Vagina (tissue), 2 donors: ENCODE results near the gene ZNF83. TPM values are rescaled to one million over a fixed set of nuclear protein-coding genes. Genes with fewer than 3 reads are reported as not detected.

ENCODE experiments used
- DNase-seq, 2 donors: peaks; one replicate each; pipeline ENCODE4 v3.0.0-alpha.2; 2017; ENCODE audit errors: extremely low spot score in 2 of 2
- H3K27ac ChIP-seq: fragments of 200-600 bp; sonication (generic); one replicate; pipeline ENCODE4 v1.5.1; 2019
- H3K27me3 ChIP-seq: fragments of 200-600 bp; sonication (generic); one replicate; pipeline ENCODE4 v1.5.1; 2019
- H3K36me3 ChIP-seq, 2 donors: fragments of 200-600 bp; sonication (generic); one replicate each; pipeline ENCODE4 v1.5.1; 2017 to 2019
- H3K4me1 ChIP-seq: fragments of 200-600 bp; sonication (generic); one replicate; pipeline ENCODE4 v1.5.1; 2019
- H3K4me3 ChIP-seq, 2 donors: fragments of 200-600 bp; sonication (generic); 1 replicate in 1 of 2; 2 replicates in 1 of 2; pipeline ENCODE4 v1.5.1; 2016 to 2019
- H3K9me3 ChIP-seq: fragments of 200-600 bp; sonication (generic); one replicate; pipeline ENCODE4 v1.5.1; 2019
- CTCF ChIP-seq, 3 experiments: fragments of 450-650 bp in 2 of 3; fragments of 200-600 bp in 1 of 3; sonication (generic) in 1 of 3; IDR thresholded peaks; one replicate each; pipeline ENCODE4 v1.5.1; 2017 to 2019; ENCODE audit warnings: antibody characterized with exemption in 3 of 3, mild to moderate bottlenecking in 2 of 3, moderate library complexity in 2 of 3
- POLR2A ChIP-seq, 2 donors: fragments of 450-650 bp; IDR thresholded peaks; one replicate each; pipeline ENCODE4 v1.6.1; 2017; ENCODE audit warnings: antibody characterized with exemption in 2 of 2, mild to moderate bottlenecking in 2 of 2, moderate library complexity in 2 of 2
- POLR2AphosphoS5 ChIP-seq, 2 donors: sonication (generic); formaldehyde crosslinking; IDR thresholded peaks; one replicate each; pipeline ENCODE4 v1.9.0; 2017; ENCODE audit warnings: antibody characterized with exemption in 2 of 2, mild to moderate bottlenecking in 2 of 2, low read depth in 1 of 2; ENCODE audit not compliant: insufficient read depth in 1 of 2
- intact Hi-C: fragments of 100-400 bp; cut with DNase I; formaldehyde crosslinking; loops from one replicate; pipeline ENCODE4 v1.15.1; 2023
- total RNA-seq: library from RNA; depleted of rRNA; stranded (reverse); fragments of >200 nt; gene quantifications from one replicate; pipeline ENCODE4 v1.2.3, GENCODE V29; 2016

The ZNF83 gene
- total RNA-seq, 1 donor from 2014 or later: 78.6 TPM

DNA sequence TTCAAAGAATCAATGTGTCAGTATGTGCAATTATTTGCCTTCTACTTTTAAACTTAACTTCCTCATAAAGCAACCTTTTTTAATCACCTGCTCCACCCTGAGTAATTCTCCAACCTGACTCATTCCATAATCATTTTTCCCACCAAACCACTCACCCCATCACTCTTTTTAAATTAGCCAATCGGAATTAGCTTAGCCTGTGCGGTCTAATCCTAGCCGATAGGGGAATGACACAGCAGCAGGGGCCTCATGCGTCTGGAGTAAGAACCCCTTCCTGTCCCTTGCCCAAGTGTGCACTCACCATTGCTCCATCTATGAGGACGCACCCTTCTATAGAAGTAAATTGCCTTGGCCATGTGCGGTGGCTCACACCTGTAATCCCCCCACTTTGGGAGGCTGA lies 27.4 kb upstream of the ZNF83 start:
- Histone ChIP-seq H3K27ac (no peak overlapping the region), H3K9me3 (no peaks in the 10 kb centered on the region), H3K4me1 (no peaks in the 10 kb centered on the region), H3K4me3 (no peak overlapping the region), H3K27me3 (no peaks in the 10 kb centered on the region), H3K36me3 (no peaks in the 10 kb centered on the region)
- DNase-seq: no peak
- intact Hi-C loops: no loop called here
- TF ChIP-seq POLR2AphosphoS5 (IDR thresholded peaks at IDR 0.05; ENCODE audit: insufficient read depth in 1 of 2, low read depth in 1 of 2): no peak
- no peak for TF ChIP-seq POLR2A (IDR thresholded peaks at IDR 0.05)

GRCh38 chr19:52665027-52665426 lies 26.9 kb upstream of the ZNF83 start:
- Histone ChIP-seq H3K9me3 (no peaks in the 10 kb centered on the region), H3K27me3 (no peaks in the 10 kb centered on the region), H3K27ac (no peak overlapping the region), H3K4me1 (no peaks in the 10 kb centered on the region), H3K4me3 (no peak overlapping the region), H3K36me3 (no peaks in the 10 kb centered on the region)
- TF ChIP-seq POLR2A (IDR thresholded peaks at IDR 0.05) (no peak), CTCF (IDR thresholded peaks at IDR 0.05) (no peak), POLR2AphosphoS5 (IDR thresholded peaks at IDR 0.05; ENCODE audit: insufficient read depth in 1 of 2, low read depth in 1 of 2) (no peak)
- DNase-seq: no peak
- intact Hi-C loops: no loop called here

GRCh38 chr19:52664461-52664860 lies 26.3 kb upstream of the ZNF83 start:
- H3K4me1 ChIP-seq: no peaks in the 10 kb centered on the region
- intact Hi-C loops: no loop called here
- no peak for TF ChIP-seq POLR2A (IDR thresholded peaks at IDR 0.05)
- TF ChIP-seq CTCF (IDR thresholded peaks at IDR 0.05): no peak
- TF ChIP-seq POLR2AphosphoS5 (IDR thresholded peaks at IDR 0.05; ENCODE audit: insufficient read depth in 1 of 2, low read depth in 1 of 2): no peak
- no peaks in the 10 kb centered on the region for H3K27me3 ChIP-seq
- no peak for DNase-seq
- no peak overlapping the region for H3K27ac ChIP-seq
- peaks cover 0 to under 1% of the 10 kb centered on the region in 2 donors for H3K36me3 ChIP-seq
- H3K4me3 ChIP-seq: no peak overlapping the region
- H3K9me3 ChIP-seq: no peaks in the 10 kb centered on the region

GRCh38 chr19:52662631-52663030 lies 24.5 kb upstream of the ZNF83 start:
- no peak overlapping the region for H3K4me3 ChIP-seq
- H3K4me1 ChIP-seq: no peaks in the 10 kb centered on the region
- H3K36me3 ChIP-seq: peaks cover 0 to 14% of the 10 kb centered on the region in 2 donors
- no peak for DNase-seq
- H3K27ac ChIP-seq: no peak overlapping the region
- TF ChIP-seq POLR2A (IDR thresholded peaks at IDR 0.05) (no peak), CTCF (IDR thresholded peaks at IDR 0.05) (no peak), POLR2AphosphoS5 (IDR thresholded peaks at IDR 0.05; ENCODE audit: insufficient read depth in 1 of 2, low read depth in 1 of 2) (no peak)
- H3K27me3 ChIP-seq: no peaks in the 10 kb centered on the region
- intact Hi-C loops: no loop called here
- no peaks in the 10 kb centered on the region for H3K9me3 ChIP-seq

GRCh38 chr19:52660981-52661380 lies 22.8 kb upstream of the ZNF83 start:
- H3K36me3 ChIP-seq: peaks cover 0 to 23% of the 10 kb centered on the region in 2 donors
- H3K9me3 ChIP-seq: no peaks in the 10 kb centered on the region
- H3K4me3 ChIP-seq: no peak overlapping the region
- no peak for DNase-seq
- intact Hi-C loops: no loop called here
- no peaks in the 10 kb centered on the region for H3K4me1 ChIP-seq
- TF ChIP-seq POLR2A (IDR thresholded peaks at IDR 0.05) (no peak), CTCF (IDR thresholded peaks at IDR 0.05) (no peak), POLR2AphosphoS5 (IDR thresholded peaks at IDR 0.05; ENCODE audit: insufficient read depth in 1 of 2, low read depth in 1 of 2) (no peak)
- no peak overlapping the region for H3K27ac ChIP-seq
- H3K27me3 ChIP-seq: no peaks in the 10 kb centered on the region
